GM21526 (cell line): ENCODE measurements around the gene UBE2O.

Experiments
- ATAC-seq: cut with Tn5 transposase; IDR thresholded peaks from one replicate; pipeline ENCODE4 v1.9.1; 2021; ENCODE audit warnings: moderate library complexity; ENCODE audit not compliant: unreplicated experiment, low FRiP score

Gene UBE2O

GRCh38 chr17:76442341-76443338 is 10.3 kb downstream of the UBE2O start:
- no peak for ATAC-seq

DNA sequence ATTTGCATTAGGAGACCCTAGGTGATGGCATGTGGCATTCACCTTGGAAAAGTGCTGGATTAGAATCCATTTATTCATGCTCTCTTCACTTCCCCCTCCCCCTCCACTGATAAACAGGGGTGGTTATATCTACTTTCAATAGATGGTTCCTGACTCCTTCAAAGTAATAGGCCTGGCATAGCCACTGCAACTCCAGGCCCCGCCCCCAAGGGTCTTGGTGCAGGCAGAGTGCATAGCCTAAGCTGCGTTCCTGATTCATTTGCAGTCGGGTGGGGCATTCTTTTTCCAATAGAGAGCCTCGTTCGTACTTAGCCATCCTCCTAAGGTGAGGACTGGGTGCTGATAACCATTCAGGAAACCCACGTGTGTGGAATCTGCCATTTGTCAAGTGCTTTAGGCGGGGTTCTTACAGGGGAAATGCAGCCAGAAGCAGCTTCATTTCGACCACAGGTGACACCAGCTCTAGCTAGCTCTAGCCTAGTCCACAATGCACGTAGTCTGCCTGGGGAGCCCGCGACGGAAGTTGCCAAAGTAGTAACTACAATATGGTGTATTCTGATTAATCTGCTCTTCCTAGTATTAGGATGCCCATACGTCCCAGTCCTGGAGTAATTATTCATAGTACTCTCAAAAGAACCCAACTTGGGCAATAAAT is 11.1 kb downstream of the UBE2O start:
- ATAC-seq, result no peak

- no peak for ATAC-seq
These were observed 12.1 kb downstream of the UBE2O start for GRCh38 chr17:76440751-76441362.

DNA sequence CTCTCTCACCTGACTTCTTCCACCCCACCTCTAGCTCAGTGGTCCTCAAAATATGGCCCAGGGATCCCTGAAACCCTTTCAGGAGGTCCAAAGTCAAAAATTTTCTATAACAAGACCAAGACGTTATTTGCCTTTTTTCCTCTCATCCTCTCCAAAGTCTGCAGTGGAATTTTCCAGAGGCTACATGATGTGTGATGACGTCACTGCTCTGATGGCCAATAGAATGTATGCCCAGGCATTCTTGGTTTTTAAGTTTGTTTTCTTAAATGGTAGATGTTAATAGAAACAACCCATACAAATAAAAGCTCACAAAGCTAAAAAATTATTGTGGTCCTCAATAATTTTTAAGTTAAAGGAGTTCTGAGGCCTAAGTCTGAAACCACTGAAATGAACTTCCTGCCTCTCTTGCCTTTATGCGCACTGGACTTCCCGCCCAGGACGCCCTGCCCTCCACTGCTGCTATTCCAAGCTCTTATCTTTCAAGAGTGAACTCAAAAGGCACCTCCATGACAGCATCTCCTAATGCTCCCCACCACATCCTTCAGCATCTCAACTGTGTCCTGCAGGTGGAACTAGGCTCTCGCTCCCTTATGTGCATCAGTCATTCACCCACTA is 13.5 kb downstream of the UBE2O start:
- no peak for ATAC-seq

GRCh38 chr17:76438906-76439305 is 14.0 kb downstream of the UBE2O start:
- no peak for ATAC-seq

- ATAC-seq, result no peak
These were observed 15.2 kb downstream of the UBE2O start for GRCh38 chr17:76437467-76438402.

DNA sequence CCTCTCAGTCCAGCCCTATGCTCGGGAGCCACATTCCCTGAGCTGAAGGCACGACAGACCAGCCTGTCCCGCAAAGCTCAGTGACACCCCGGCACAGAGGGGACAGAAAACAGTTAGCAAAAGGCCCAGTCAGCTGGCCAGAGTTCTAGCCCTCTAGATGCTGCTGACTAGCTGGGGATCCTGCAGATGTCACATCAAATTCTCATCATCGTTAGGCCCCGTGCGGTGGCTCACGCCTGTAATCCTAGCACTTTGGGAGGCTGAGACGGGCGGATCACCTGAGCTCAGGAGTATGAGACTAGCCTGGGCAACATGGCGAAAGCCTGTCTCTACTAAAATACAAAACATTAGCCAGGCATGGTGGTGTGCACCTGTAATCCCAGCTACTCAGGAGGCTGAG is 17.2 kb downstream of the UBE2O start:
- no peak for ATAC-seq

GRCh38 chr17:76434870-76435269 is 18.1 kb downstream of the UBE2O start:
- ATAC-seq, result no peak

GRCh38 chr17:76433693-76434092 is 19.3 kb downstream of the UBE2O start:
- no peak for ATAC-seq

DNA sequence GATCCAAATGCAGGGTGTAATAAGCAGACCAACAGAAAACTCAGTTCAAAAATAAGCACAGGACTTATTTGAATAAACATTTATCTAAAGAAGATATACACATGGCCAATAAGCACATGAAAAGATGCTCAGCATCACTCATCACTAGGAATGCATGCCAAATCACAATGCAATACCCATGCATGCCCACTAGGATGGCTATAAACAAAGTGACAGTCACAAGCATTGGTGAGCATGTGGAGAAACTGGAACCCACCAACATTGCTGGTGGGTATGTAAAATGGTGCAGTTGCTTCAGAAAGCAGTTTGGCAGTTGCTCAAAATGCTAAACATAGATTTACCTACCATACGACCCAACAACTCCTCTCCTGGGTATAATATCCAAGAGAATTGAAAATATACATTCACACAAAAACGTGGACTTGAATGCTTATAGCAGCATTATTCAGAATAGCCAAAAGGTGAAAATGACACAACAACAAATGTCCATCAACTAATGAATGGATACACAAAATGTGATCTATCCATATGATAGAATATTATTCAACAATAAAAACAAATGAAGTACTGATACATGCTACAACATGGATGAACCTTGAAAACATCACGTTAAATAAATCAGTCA is 20.1 kb downstream of the UBE2O start:
- no peak for ATAC-seq

GRCh38 chr17:76432004-76432403 is 20.9 kb downstream of the UBE2O start:
- no peak for ATAC-seq

DNA sequence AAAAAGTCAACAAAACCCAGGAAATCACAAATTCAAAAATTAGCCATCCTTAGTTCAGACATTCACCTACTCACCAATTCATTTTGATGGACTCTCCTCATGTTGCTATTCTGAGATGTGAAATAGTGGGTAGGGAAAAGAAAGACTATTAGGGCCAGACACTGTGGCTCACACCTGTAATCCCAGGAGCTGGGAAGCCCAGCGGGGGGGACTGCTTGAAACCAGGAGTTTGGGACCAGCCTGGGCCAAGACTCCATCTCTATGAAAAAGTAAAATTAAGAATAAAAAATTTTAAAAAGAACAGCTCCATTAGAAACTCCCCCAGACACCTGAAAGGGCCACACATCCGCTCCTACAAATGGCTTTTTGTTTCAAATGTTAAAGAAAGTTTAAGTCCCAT is 21.4 kb downstream of the UBE2O start:
- ATAC-seq, result no peak

DNA sequence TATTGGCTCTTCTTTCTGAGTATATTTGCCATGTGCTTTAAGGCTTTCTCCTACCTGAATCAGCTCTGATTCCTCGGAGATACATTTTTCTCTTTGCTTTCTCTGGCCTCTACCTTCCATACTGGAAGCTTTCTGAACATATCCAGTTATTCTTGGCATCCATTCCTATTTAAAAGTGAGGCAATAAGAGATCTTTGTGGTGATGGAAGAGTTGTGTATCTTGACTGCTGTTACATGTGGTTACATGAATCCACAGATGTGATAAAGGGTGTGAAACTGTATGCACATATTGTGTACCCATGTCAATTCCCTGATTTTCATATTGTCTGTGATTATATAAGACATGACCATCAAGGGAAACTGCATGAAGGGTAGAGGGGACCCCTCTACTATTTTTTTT is 24.4 kb downstream of the UBE2O start:
- ATAC-seq, result no peak

- no peak for ATAC-seq
These were observed 25.3 kb downstream of the UBE2O start for GRCh38 chr17:76427501-76428231.

GRCh38 chr17:76426853-76427252 is 26.1 kb downstream of the UBE2O start:
- no peak for ATAC-seq

DNA sequence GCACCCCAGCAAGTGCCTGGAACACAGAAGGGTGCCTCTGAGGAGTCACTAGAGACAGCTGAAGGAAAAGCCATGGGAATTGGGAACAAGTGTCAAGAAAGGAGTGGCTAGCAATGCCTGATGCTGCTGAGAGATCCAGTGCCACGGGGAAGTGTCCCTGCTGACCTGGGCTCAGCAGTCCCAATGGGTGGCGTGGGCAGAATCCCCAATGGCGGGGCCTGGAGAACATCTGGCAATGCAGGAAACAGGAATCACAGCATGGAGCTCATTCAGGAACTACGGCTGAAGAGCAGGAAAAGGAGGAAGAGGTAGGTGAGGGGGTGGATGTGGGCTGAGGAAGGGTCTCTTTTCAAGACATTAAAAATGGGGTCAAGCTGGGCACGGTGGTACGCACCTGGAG is 30.1 kb downstream of the UBE2O start:
- no peak for ATAC-seq

GRCh38 chr17:76422406-76422805 is 30.5 kb downstream of the UBE2O start:
- no peak for ATAC-seq

DNA sequence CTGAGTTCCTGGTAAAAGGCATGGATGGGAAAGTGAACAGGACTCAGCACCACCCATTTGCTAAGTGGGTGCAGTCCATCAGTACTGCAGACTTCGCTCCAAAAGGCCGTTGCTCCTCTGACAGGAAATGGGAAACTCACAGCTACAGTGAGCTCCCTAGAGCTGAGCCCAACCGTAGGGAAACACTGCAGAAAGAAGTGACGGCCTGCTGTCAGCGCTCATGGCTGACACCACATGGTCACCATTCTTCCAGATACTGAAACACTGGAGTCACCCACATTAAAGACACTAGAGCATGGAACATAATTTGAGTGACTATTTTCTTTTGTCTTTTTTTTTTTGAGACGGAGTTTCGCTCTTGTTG is 31.9 kb downstream of the UBE2O start:
- ATAC-seq, result no peak
